Measurements from ENCODE around the gene ATP6V1G2. TPM values are rescaled to one million over a fixed set of nuclear protein-coding genes. Genes with fewer than 3 reads are reported as not detected.
"Not testable (repeated sequence)": the region's sequence is repeated elsewhere in the genome, so short reads cannot be mapped to it uniquely, and the experiment has no call there.

Gene ATP6V1G2
- total RNA-seq: 1 to 10 TPM; 1.2 to 1.4 TPM

DNA sequence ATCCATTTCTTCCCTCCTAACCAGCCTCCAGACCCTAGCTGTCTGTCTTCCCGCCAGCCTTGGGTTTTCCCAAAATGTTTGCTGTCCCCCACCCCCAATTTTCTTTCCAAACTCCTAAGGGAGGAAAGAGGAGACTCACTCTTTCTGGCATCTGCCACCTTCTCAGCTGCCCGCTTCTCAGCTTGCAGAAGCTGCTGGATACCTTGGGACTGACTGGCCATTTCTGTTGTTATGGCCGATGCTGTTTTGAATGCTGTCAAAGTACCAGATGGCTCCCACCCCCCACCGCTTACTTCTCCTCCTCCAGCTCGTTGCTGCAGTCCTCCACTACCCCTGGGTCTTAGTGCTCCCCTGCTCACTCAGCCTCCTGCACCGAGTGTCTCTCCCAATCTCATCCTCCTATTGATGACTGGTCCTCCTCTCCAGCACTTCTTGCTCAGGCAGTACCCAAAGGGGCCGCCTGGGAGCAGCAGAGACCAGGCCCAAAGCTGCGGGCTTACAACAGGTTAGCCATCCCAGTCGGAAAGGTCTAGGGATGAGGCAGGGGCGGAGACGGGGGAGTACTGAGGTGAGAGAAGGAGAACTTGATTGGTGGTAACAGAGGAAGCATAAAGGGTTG, at the start of gene ATP6V1G2:
Gene ATP6V1G2 (minus strand): TSS at position 270 of the 619 bp plus-strand sequence. CDS start 49 bp downstream, at position 221.
- intact Hi-C loops (cut with micrococcal nuclease): loop anchor here (1.0 to 10.0 kb wide), 7 partner anchors 52 to 648 kb away; partner anchors contain the start of genes GPSM3, HSPA1B, MICA and NELFE
- peak within 1 kb of the TSS; percentile 94 for H3K27ac Mint-ChIP-seq
- no peaks in the 10 kb centered on the region for H3K27me3 Mint-ChIP-seq (ENCODE audit: low read depth)
- peaks cover 38% of the 10 kb centered on the region for H3K4me1 Mint-ChIP-seq (ENCODE audit: low read depth)
- H3K4me3 Mint-ChIP-seq: peak within 1 kb of the TSS; percentile 88
- peaks cover 10% of the 10 kb centered on the region for H3K36me3 Mint-ChIP-seq (ENCODE audit: low read depth)
- DNase-seq: peak; percentile 96
- CTCF ChIA-PET: interaction anchor here (0.6 to 22.5 kb wide), 10 partner anchors 11 to 318 kb away, joined by 3 to 604 read pairs (median 4); partner anchors contain the start of genes LST1, LTB, NCR3 and TNF
- no peaks in the 10 kb centered on the region for H3K9me3 Mint-ChIP-seq

DNA sequence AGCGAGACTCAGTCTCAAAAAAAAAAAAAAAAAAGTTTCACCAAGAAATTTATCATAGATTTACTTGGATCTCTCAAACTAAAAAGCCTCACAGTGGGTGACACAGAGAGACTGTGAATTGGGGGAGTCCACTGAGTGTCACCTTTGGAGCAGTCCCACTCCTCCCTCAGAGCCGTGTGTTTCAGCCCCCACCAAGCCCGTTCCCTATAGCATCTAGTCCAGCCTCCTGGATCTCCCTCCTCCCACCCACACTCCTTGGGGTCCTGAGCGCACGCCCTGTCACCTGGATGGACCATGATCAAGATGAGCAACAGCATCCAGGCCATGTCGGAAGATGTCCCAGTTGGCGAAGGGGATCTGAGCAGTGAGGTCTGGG, 46.0 kb upstream of the ATP6V1G2 start:
- peak overlapping the region; percentile 57 for H3K27ac Mint-ChIP-seq
- H3K4me1 Mint-ChIP-seq (ENCODE audit: low read depth): peaks cover 51% of the 10 kb centered on the region
- no peaks in the 10 kb centered on the region for H3K36me3 Mint-ChIP-seq (ENCODE audit: low read depth)
- intact Hi-C loops (cut with micrococcal nuclease): no loop called here
- CTCF ChIA-PET: interaction anchor here (0.8 to 13.0 kb wide), 6 partner anchors 9 to 238 kb away, joined by 3 to 618 read pairs (median 5); partner anchors contain the start of genes ATP6V1G2, DDX39B, LST1 and LTA
- H3K27me3 Mint-ChIP-seq (ENCODE audit: low read depth): no peaks in the 10 kb centered on the region
- DNase-seq: no peak
- no peaks in the 10 kb centered on the region for H3K9me3 Mint-ChIP-seq
- H3K4me3 Mint-ChIP-seq: no peak overlapping the region

DNA sequence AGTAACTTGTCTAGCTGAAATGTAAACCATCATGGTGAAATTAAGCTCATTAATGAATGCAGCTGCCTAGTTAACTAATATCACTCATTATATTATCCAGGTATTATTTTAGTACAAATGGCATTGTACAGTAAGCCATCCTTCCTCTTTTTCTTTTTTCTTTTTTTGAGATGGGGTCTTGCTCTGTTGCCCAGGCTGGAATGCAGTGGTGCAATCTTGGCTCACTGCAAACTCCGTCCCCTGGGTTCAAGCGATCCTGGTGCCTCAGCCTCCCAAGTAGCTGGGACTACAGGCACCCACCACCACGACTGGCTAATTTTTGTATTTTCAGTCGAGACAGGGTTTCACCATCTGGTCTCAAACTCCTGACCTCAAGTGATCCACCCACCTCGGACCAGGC, 44.3 kb upstream of the ATP6V1G2 start:
- H3K36me3 Mint-ChIP-seq (ENCODE audit: low read depth); H3K27ac Mint-ChIP-seq; intact Hi-C loops (cut with micrococcal nuclease); H3K27me3 Mint-ChIP-seq (ENCODE audit: low read depth); DNase-seq; H3K9me3 Mint-ChIP-seq; H3K4me3 Mint-ChIP-seq: not testable (repeated sequence)
- peaks cover 60% of the 10 kb centered on the region for H3K4me1 Mint-ChIP-seq (ENCODE audit: low read depth)
- CTCF ChIA-PET: interaction anchor here (0.8 to 19.5 kb wide), 4 partner anchors 5 to 40 kb away, joined by 3 to 618 read pairs (median 530); partner anchors contain the start of genes ATP6V1G2, DDX39B, LST1 and LTA

DNA sequence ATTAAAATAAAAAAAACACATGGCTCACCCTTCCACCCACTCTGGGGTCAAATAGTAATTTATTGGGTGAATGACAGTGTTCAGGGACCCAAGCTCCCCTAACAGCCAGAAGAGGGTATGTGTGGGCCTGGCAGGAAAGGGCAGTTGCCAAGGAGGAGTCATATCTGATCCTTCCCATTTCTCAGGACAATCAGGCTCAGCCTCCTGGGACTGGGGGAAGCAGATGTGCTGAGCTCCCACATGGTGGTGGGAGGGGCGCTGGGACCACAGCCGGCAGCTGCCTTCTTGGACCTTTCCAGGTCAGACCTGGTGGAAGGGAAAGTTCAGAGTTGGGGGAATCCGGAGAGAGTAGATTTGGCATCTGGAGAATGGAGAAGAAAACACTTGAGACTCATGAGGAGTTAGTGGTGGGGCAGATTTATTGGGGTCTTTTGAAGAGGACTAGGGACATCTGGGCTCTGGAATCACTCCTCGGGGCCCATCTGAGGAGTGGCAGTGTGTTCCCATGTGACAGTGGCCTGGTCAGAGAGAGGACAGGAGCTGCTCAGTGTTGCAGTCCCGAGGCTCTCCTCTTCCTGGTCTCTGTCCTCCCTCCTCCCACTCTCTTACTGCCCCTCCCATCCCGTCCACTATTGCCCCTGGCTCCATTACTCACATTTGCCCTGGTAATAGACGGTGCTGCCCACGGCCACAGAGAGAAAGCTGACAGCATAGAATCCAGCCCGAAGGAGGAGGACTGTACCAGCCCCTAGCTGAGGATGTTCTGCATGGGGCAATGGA, 42.7 kb upstream of the ATP6V1G2 start:
- Mint-ChIP-seq H3K4me1 (ENCODE audit: low read depth) (peaks cover 65% of the 10 kb centered on the region), H3K9me3 (no peaks in the 10 kb centered on the region), H3K4me3 (no peak overlapping the region), H3K27ac (peak overlapping the region; percentile 39), H3K36me3 (ENCODE audit: low read depth) (peaks cover 2% of the 10 kb centered on the region), H3K27me3 (ENCODE audit: low read depth) (no peaks in the 10 kb centered on the region)
- DNase-seq: no peak
- intact Hi-C loops (cut with micrococcal nuclease): loop anchor here (5.0 kb wide), 1 partner anchor 387 kb away; no protein-coding TSS in a partner anchor
- CTCF ChIA-PET: interaction anchor here (0.6 to 19.5 kb wide), 5 partner anchors 7 to 147 kb away, joined by 4 to 618 read pairs (median 78); partner anchors contain the start of genes ATP6V1G2, DDX39B, NCR3 and NFKBIL1

DNA sequence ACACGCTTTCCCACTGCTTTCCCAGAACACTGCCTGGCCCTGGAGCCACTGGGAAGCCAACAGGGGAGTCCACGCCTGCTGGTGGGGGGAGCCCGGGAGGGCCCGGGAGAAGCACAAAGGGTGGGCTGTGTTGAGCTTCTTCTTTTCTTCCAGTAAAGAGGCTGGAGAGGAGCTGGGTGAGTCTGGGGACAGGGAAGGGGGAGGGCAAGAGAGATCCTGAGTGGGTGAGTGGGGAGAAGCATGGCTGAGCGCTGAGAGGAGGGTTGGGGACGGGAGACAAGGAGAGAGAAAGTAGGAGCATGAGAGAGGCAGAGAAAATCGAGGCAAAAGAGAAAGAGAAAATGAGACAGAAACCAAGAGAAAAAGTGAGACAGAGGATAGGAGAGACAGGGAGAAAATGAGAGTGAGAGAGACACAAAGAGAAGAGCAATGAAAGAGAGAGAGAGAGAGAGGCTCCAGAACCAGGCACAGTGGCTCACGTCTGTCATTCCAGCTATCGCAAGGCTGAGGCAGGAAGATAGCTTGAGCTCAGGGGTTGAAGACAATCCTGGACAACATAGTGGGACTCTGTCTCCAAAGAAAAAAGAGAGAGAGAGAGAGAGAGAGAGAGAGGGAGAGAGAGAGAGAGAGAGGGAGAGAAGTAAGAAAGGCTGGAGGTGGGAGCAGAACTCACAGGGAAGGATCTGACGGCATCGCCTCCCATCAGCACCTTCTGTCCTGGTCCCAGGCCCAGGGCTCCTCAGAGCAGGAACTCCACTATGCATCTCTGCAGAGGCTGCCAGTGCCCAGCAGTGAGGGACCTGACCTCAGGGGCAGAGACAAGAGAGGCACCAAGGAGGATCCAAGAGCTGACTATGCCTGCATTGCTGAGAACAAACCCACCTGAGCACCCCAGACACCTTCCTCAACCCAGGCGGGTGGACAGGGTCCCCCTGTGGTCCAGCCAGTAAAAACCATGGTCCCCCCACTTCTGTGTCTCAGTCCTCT, 41.7 kb upstream of the ATP6V1G2 start:
- CTCF ChIA-PET: interaction anchor here (0.6 to 19.5 kb wide), 10 partner anchors 7 to 766 kb away, joined by 3 to 618 read pairs (median 6); partner anchors contain the start of genes ATP6V1G2, DDX39B, NCR3 and NFKBIL1
- Mint-ChIP-seq H3K27me3 (ENCODE audit: low read depth) (no peaks in the 10 kb centered on the region), H3K9me3 (no peaks in the 10 kb centered on the region), H3K4me3 (peak overlapping the region; percentile 81), H3K4me1 (ENCODE audit: low read depth) (peaks cover 62% of the 10 kb centered on the region), H3K36me3 (ENCODE audit: low read depth) (peaks cover 2% of the 10 kb centered on the region), H3K27ac (peak overlapping the region; percentile 91)
- intact Hi-C loops (cut with micrococcal nuclease): loop anchor here (5.0 kb wide), 1 partner anchor 386 kb away; no protein-coding TSS in a partner anchor
- no peak for DNase-seq

DNA sequence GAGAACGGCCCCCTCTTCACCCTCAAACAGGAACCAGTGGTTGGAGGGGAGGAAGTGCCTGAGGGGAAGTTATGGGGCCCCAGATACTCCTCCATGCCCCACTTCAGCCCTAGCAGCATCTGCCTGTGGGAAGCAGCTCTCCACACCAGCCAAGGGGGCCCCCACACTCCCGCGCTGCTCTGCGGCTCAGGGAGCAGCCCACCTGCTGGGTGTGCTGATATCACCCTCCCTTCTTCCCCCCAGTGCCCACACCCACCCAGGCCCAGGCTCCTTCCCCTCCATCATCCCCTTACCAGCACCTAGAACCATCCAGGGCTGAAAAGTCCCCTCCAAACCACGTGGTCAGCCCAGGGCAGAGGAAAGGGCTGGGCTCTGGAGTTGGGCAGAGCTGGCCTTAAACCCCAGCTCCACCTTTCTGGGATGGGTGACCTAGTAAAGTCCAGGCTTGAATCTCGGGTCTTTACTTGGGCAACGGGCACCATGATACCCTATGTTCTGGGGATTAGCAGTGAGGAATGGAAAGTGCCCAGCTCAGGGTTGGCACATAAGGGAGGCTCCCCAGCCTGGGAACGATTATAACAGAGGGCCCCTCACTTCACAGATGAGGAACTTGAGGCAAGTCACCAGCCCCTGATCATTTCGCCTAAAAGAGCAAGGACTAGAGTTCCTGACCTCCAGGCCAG, 40.3 kb upstream of the ATP6V1G2 start:
- Mint-ChIP-seq H3K4me3 (peak overlapping the region; percentile 81), H3K9me3 (no peaks in the 10 kb centered on the region), H3K4me1 (ENCODE audit: low read depth) (peaks cover 57% of the 10 kb centered on the region), H3K36me3 (ENCODE audit: low read depth) (peaks cover 6% of the 10 kb centered on the region), H3K27ac (peak overlapping the region; percentile 91), H3K27me3 (ENCODE audit: low read depth) (no peaks in the 10 kb centered on the region)
- intact Hi-C loops (cut with micrococcal nuclease): loop anchor here (5.0 kb wide), 1 partner anchor 384 kb away; no protein-coding TSS in a partner anchor
- DNase-seq: peak; percentile 41
- CTCF ChIA-PET: interaction anchor here (2.2 to 19.5 kb wide), 6 partner anchors 9 to 94 kb away, joined by 6 to 618 read pairs (median 46); partner anchors contain the start of genes ATP6V1G2, DDX39B, NCR3 and NFKBIL1

DNA sequence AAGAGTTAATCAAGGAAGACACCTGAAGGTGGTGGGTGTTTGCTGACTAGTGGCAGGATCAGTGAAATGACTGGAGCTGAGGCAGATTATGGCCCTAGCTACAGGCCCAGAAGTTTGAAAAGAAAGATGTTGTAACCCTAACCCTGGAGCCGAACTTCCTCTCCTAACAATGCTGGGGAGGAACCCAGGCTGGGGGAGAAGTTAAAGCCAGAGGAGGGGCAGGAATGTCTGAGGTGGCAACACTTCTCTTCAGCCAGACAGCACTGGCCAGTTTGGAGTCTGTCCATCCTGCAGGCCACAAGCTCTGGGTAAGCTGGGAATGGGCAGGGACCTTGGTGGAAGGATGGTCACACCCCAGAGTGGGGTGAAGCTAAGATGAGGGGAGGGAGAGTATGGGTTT, 39.6 kb upstream of the ATP6V1G2 start, which contains the start of gene LST1:
Gene LST1 (plus strand): TSS at position 270 of the 400 bp plus-strand sequence. CDS start 1,023 bp downstream, outside the sequence.
- peak within 1 kb of the TSS; percentile 91 for H3K27ac Mint-ChIP-seq
- CTCF ChIA-PET: interaction anchor here (0.5 to 19.5 kb wide), 6 partner anchors 10 to 744 kb away, joined by 3 to 618 read pairs (median 46); partner anchors contain the start of genes ATP6V1G2, DDX39B, NCR3 and NFKBIL1
- peak; percentile 32 for DNase-seq
- peaks cover 13% of the 10 kb centered on the region for H3K36me3 Mint-ChIP-seq (ENCODE audit: low read depth)
- peak within 1 kb of the TSS; percentile 81 for H3K4me3 Mint-ChIP-seq
- peaks cover 57% of the 10 kb centered on the region for H3K4me1 Mint-ChIP-seq (ENCODE audit: low read depth)
- H3K9me3 Mint-ChIP-seq: no peaks in the 10 kb centered on the region
- no peaks in the 10 kb centered on the region for H3K27me3 Mint-ChIP-seq (ENCODE audit: low read depth)
- intact Hi-C loops (cut with micrococcal nuclease): loop anchor here (5.0 kb wide), 1 partner anchor 384 kb away; no protein-coding TSS in a partner anchor

DNA sequence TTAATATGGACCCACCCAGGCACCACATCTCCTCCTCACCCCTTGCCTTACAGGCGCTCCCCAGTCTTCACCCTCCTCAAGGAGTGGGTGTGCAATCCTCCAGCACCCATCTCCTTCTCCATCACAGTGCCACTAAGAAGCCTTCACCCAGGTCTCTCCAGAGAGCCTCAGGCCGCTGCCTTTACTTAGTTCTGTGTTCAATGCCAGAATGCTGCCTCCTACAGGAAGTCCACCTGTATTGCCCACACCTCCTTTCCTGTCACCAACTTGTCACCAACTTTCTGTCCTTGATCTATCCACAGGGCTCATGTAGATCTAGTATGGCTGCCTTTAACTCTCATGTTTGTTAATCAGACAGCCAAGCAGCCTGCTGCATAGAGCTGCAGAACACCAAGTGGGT, 39.1 kb upstream of the ATP6V1G2 start:
- Mint-ChIP-seq H3K27me3 (ENCODE audit: low read depth) (no peaks in the 10 kb centered on the region), H3K4me3 (peak overlapping the region; percentile 52), H3K4me1 (ENCODE audit: low read depth) (peaks cover 58% of the 10 kb centered on the region), H3K36me3 (ENCODE audit: low read depth) (peaks cover 15% of the 10 kb centered on the region), H3K27ac (peak overlapping the region; percentile 91), H3K9me3 (no peaks in the 10 kb centered on the region)
- peak; percentile 84 for DNase-seq
- CTCF ChIA-PET: interaction anchor here (2.2 to 19.5 kb wide), 5 partner anchors 10 to 35 kb away, joined by 8 to 618 read pairs (median 78); partner anchors contain the start of genes ATP6V1G2, DDX39B, NCR3 and NFKBIL1
- intact Hi-C loops (cut with micrococcal nuclease): loop anchor here (1.0 to 5.0 kb wide), 2 partner anchors 17 to 383 kb away; no protein-coding TSS in a partner anchor

DNA sequence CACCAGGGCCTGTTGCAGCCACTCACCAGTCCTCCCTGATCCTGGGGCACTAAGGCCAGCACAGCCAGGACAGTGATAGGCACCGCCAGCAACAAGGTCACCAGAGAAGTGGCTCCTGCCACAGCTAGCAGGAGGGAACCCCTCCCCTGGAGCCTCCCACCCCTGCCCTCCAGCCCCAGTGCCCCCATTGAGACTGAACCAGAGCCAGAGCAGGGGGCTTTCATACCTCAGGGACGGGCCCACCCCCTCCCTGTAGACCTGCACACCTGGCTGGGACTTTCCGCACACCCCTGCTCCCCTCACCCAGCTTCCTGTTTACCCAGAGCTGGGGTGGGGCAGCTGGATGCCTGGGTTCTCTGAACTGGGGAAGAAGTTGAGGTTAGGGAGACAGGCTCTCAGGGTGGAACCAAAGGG, 35.8 kb upstream of the ATP6V1G2 start, which contains the start of gene LTB:
Gene LTB (minus strand): TSS at position 195 of the 414 bp plus-strand sequence. CDS start 7 bp downstream, at position 188.
- Mint-ChIP-seq H3K27ac (peak within 1 kb of the TSS; percentile 99), H3K27me3 (ENCODE audit: low read depth) (no peaks in the 10 kb centered on the region), H3K9me3 (no peaks in the 10 kb centered on the region), H3K4me1 (ENCODE audit: low read depth) (peaks cover 63% of the 10 kb centered on the region), H3K4me3 (peak within 1 kb of the TSS; percentile 99), H3K36me3 (ENCODE audit: low read depth) (peaks cover 29% of the 10 kb centered on the region)
- CTCF ChIA-PET: interaction anchor here (1.0 to 19.5 kb wide), 6 partner anchors 7 to 204 kb away, joined by 3 to 618 read pairs (median 54); partner anchors contain the start of genes ATP6V1G2, DDX39B, NCR3 and NFKBIL1
- intact Hi-C loops (cut with micrococcal nuclease): no loop called here
- DNase-seq: peak; percentile 73

All from activated naive CD4-positive, alpha-beta T cell treated with anti-CD3 and anti-CD28 coated beads for 36 hours (primary cell).